OCI-LY1 (cell line): ENCODE measurements around the gene ATP1B1.
"Not testable (repeated sequence)": the region's sequence is repeated elsewhere in the genome, so short reads cannot be mapped to it uniquely, and the experiment has no call there.

Source experiments
- H2AFZ ChIP-seq: fragments of 200-600 bp; sonication (generic), shearing (Covaris generic); 2 replicates; pipeline ENCODE4 v1.6.0; 2014; ENCODE audit warnings: antibody characterized with exemption, mild to moderate bottlenecking, low read length
- H3F3A ChIP-seq: fragments of 200-600 bp; sonication (generic), shearing (Covaris generic); 2 replicates; pipeline ENCODE4 v1.6.0; 2014; ENCODE audit warnings: mild to moderate bottlenecking, antibody characterized with exemption, low read length, moderate library complexity; ENCODE audit not compliant: insufficient read depth
- H3K27ac ChIP-seq: fragments of 200-600 bp; sonication (generic); 2 replicates; pipeline ENCODE4 v1.5.1; 2014; ENCODE audit warnings: low read length, mixed run types, mild to moderate bottlenecking, low read depth; ENCODE audit not compliant: poor library complexity, severe bottlenecking
- H3K27me3 ChIP-seq: fragments of 200-600 bp; sonication (generic); 2 replicates; pipeline ENCODE4 v1.6.0; 2014; ENCODE audit warnings: antibody characterized with exemption, mild to moderate bottlenecking, low read length, moderate library complexity; ENCODE audit not compliant: insufficient read depth
- H3K36me3 ChIP-seq: fragments of 200-600 bp; sonication (generic); 2 replicates; pipeline ENCODE4 v1.6.1; 2014; ENCODE audit warnings: mild to moderate bottlenecking, antibody characterized with exemption, low read length, moderate library complexity, mixed read lengths; ENCODE audit not compliant: insufficient read depth
- H3K4me1 ChIP-seq: fragments of 200-600 bp; sonication (generic); 2 replicates; pipeline ENCODE4 v1.5.1; 2014; ENCODE audit warnings: mild to moderate bottlenecking, low read length, moderate library complexity; ENCODE audit not compliant: insufficient read depth, severe bottlenecking
- H3K4me2 ChIP-seq: fragments of 200-600 bp; sonication (generic), shearing (Covaris generic); 2 replicates; pipeline ENCODE4 v1.6.1; 2014; ENCODE audit warnings: low read length
- H3K4me3 ChIP-seq: fragments of 200-600 bp; sonication (generic); 2 replicates; pipeline ENCODE4 v1.5.1; 2014; ENCODE audit warnings: low read length, low read depth, mild to moderate bottlenecking, mixed read lengths; ENCODE audit not compliant: poor library complexity, severe bottlenecking
- H3K79me2 ChIP-seq: fragments of 200-600 bp; shearing (Covaris generic); 2 replicates; pipeline ENCODE4 v1.6.1; 2016; ENCODE audit warnings: mixed run types, low read length, mixed read lengths; ENCODE audit not compliant: insufficient read depth
- H3K9ac ChIP-seq: fragments of 200-600 bp; sonication (generic), shearing (Covaris generic); 2 replicates; pipeline ENCODE4 v1.6.1; 2014; ENCODE audit warnings: mild to moderate bottlenecking, low read length, mixed read lengths
- H3K9me2 ChIP-seq: fragments of 200-600 bp; sonication (generic), shearing (Covaris generic); 2 replicates; pipeline ENCODE4 v1.6.1; 2014; ENCODE audit warnings: low read depth, mild to moderate bottlenecking, low read length, mixed read lengths
- H3K9me3 ChIP-seq: fragments of 200-600 bp; shearing (Covaris generic); 2 replicates; pipeline ENCODE4 v1.6.1; 2014; ENCODE audit warnings: low read length, mixed read lengths
- H4K20me1 ChIP-seq: fragments of 200-600 bp; sonication (generic), shearing (Covaris generic); 2 replicates; pipeline ENCODE4 v1.6.0; 2016; ENCODE audit warnings: mild to moderate bottlenecking, low read length; ENCODE audit not compliant: insufficient read depth
- EZH2 ChIP-seq: fragments of 200-600 bp; sonication (generic), shearing (Covaris generic); IDR thresholded peaks from 2 replicates; pipeline ENCODE4 v1.8.0; 2017; ENCODE audit warnings: borderline replicate concordance, mixed run types, mild to moderate bottlenecking, antibody characterized with exemption, low read length, moderate library complexity, mixed read lengths
- TF ChIP-seq, protein P1 (sequence below): fragments of 200-600 bp; sonication (generic), shearing (Covaris generic); IDR thresholded peaks from 2 replicates; pipeline ENCODE4 v1.5.1; 2017; ENCODE audit warnings: mild to moderate bottlenecking, antibody characterized with exemption, low read length, moderate library complexity, mixed read lengths

ATP1B1 gene

DNA sequence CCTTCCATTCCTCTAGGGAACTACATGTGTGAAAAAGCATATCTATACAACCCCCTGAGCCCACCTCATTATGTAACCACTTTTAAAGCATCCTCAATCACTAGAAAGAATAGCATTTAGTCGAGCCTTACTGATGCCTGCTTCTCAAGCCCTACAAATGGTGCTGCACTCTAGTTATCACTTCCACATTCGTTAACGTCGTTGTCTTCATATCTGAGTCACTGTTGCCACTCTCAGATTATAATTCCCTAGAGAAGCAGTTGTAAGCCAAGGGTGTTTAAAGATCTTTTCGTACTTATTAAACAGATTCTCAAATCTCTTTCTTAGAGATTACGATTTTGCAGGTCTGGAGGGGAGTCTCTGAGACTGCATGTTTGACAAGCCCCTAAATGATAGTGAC lies 16.5 kb downstream of the ATP1B1 start:
- H3K27me3 ChIP-seq, result no peaks in the 10 kb centered on the region
- H3F3A ChIP-seq, result no peaks in the 10 kb centered on the region
- no peak overlapping the region for H3K4me2 ChIP-seq
- TF ChIP-seq EZH2, result no peak
- H4K20me1 ChIP-seq, result no peaks in the 10 kb centered on the region
- peaks cover 21% of the 10 kb centered on the region for H3K36me3 ChIP-seq
- H2AFZ ChIP-seq, result no peak overlapping the region
- no peaks in the 10 kb centered on the region for H3K79me2 ChIP-seq
- H3K4me1 ChIP-seq, result peaks cover 6% of the 10 kb centered on the region
- no peaks in the 10 kb centered on the region for H3K9me3 ChIP-seq
- no peak overlapping the region for H3K27ac ChIP-seq
- H3K9me2 ChIP-seq, result no peaks in the 10 kb centered on the region
- H3K9ac ChIP-seq, result no peak overlapping the region
- no peak overlapping the region for H3K4me3 ChIP-seq

DNA sequence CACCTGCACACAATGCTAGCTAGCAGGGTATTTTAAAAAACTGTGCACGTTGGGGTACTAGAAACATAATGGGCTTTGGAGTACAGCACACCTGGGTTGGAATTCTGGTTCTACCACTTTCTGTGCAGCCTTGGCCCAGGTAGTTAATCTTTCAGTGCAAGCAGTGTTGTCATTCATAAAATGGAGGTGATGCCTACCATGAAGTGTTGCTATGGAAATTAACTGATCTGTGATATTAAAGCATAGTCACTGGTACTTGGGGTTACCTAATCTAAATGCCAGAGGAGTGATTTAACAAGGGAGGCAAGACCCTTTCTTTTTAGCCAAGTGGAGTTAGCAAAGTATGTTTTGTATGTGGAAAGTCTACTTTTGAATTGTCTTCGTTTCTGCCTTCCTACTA lies 18.0 kb downstream of the ATP1B1 start:
- TF ChIP-seq, protein P1, sequence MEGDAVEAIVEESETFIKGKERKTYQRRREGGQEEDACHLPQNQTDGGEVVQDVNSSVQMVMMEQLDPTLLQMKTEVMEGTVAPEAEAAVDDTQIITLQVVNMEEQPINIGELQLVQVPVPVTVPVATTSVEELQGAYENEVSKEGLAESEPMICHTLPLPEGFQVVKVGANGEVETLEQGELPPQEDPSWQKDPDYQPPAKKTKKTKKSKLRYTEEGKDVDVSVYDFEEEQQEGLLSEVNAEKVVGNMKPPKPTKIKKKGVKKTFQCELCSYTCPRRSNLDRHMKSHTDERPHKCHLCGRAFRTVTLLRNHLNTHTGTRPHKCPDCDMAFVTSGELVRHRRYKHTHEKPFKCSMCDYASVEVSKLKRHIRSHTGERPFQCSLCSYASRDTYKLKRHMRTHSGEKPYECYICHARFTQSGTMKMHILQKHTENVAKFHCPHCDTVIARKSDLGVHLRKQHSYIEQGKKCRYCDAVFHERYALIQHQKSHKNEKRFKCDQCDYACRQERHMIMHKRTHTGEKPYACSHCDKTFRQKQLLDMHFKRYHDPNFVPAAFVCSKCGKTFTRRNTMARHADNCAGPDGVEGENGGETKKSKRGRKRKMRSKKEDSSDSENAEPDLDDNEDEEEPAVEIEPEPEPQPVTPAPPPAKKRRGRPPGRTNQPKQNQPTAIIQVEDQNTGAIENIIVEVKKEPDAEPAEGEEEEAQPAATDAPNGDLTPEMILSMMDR, result no peak
- no peak for TF ChIP-seq EZH2
- H3K9me2 ChIP-seq, result no peaks in the 10 kb centered on the region
- H3K27ac ChIP-seq, result no peak overlapping the region
- H3K4me2 ChIP-seq, result no peak overlapping the region
- no peaks in the 10 kb centered on the region for H4K20me1 ChIP-seq
- no peaks in the 10 kb centered on the region for H3K9me3 ChIP-seq
- no peak overlapping the region for H3K9ac ChIP-seq
- H2AFZ ChIP-seq, result no peak overlapping the region
- no peak overlapping the region for H3K4me3 ChIP-seq
- no peaks in the 10 kb centered on the region for H3K27me3 ChIP-seq
- H3F3A ChIP-seq, result no peaks in the 10 kb centered on the region
- H3K79me2 ChIP-seq, result no peaks in the 10 kb centered on the region
- H3K36me3 ChIP-seq, result peaks cover 35% of the 10 kb centered on the region
- peaks cover 6% of the 10 kb centered on the region for H3K4me1 ChIP-seq

DNA sequence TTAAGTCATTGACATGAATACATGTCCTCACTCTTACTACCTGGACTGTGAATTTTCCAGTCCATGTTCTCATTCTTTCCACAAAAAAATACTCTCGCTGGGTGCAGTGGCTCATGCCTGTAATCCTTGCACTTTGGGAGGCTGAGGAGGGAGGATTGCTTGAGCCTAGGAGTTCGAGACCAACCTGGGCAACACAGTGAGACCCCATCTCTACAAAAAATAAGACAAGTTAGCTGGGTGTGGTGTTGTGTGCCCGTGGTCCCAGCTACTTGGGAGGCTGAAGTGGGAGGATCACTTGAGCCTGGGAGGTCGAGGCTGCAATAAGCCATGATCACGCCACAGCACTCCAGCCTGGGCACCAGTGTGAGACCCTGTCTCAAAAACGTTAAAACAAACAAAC lies 19.1 kb downstream of the ATP1B1 start:
- H3K27ac ChIP-seq, H3F3A ChIP-seq, H3K4me1 ChIP-seq: not testable (repeated sequence)

DNA sequence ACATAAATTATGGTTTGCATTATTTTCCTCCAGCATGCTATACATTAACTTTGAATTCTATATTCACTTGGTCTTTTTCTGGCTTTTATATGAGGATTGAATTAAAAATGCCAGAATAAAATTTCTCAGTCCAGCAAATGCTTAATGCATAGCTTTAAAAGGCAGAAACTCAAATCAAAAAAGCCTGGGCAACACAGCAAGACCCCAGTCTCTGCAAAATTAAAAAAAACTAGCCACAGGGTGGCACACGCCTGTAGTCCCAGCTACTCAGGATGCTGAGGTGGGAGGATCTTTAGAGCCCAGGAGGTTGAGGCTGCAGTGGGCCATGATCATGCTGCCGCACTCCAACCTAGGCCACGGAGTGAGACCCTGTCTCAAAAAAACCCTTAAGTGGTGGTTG lies 19.8 kb downstream of the ATP1B1 start:
- Histone ChIP-seq H3F3A (no peaks in the 10 kb centered on the region), H2AFZ (no peak overlapping the region)

More for the DNA sequence above, 19.1 kb downstream of the ATP1B1 start:
- H3K4me2 ChIP-seq, H3K9me3 ChIP-seq, H3K9me2 ChIP-seq, H3K79me2 ChIP-seq, H3K9ac ChIP-seq, H4K20me1 ChIP-seq, H2AFZ ChIP-seq, H3K4me3 ChIP-seq, H3K27me3 ChIP-seq: not testable (repeated sequence)
- H3K36me3 ChIP-seq, result peaks cover 42% of the 10 kb centered on the region

More for the DNA sequence above, 19.8 kb downstream of the ATP1B1 start:
- Histone ChIP-seq H3K36me3 (peaks cover 48% of the 10 kb centered on the region), H3K4me3 (no peak overlapping the region), H3K9me3 (no peaks in the 10 kb centered on the region), H3K27ac (no peak overlapping the region), H3K9me2 (no peaks in the 10 kb centered on the region), H3K79me2 (no peaks in the 10 kb centered on the region), H3K4me2 (no peak overlapping the region), H3K4me1 (peaks cover 6% of the 10 kb centered on the region), H3K27me3 (no peaks in the 10 kb centered on the region), H4K20me1 (no peaks in the 10 kb centered on the region), H3K9ac (no peak overlapping the region)
- TF ChIP-seq, protein P1, result no peak
- TF ChIP-seq EZH2, result no peak
